ENCODE data around the gene RAB35. TPM values are rescaled to one million over a fixed set of nuclear protein-coding genes. Genes with fewer than 3 reads are reported as not detected.

Gene RAB35
- 10 to 100 TPM; 34.4 to 39.8 (median 39.3) TPM for polyA plus RNA-seq (ENCODE audit: insufficient read length in 3 of 3)

DNA sequence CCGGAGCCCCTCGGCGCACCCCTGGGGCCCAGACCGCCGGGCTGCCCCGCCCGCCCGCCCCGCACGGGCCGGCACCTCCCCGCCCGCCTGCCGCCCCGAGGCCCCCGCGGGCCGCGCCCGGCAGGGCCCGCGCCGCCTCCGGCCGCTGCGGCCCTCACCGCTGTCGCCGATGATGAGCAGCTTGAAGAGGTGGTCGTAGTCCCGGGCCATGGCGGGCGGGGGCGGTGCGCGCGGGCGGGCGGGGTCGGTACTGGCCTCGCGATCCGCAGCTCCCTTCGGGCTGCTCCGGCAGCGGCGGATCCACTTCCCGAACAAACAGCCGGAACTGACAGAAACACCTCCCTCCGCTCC lies at the start of gene RAB35:
Gene RAB35, minus strand, starts transcription at position 313 of the 351 bp plus-strand sequence. Its CDS starts 103 bp downstream, at position 210.
- DNase-seq (ENCODE audit: low read depth in 3 of 3, low spot score in 2 of 3): no peak

- no peak for DNase-seq (ENCODE audit: low read depth in 3 of 3, low spot score in 2 of 3)
These were observed 47.7 kb upstream of the RAB35 start for GRCh38 chr12:120164293-120164692.

DNA sequence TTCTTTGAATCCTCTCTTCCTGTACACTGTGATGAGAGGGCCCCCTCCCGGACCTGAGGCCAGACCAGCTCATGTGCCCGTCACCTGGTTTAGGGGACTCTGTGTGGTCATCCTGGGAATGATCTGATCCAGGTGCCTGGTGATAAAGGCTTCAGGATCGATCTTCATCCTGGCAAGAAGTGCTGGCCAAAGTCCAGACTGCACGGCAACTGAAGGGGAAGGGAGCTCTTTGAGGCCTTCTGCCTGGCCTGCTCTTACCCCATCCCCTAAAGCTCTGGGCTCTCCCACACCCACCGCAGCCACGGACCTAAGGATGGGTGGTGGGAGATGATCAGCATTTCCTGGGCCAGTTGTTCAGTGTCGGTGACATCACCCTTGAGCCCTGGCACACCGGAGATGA lies 46.2 kb upstream of the RAB35 start:
- DNase-seq (ENCODE audit: low read depth in 3 of 3, low spot score in 2 of 3): no peak

GRCh38 chr12:120161852-120162251 lies 45.3 kb upstream of the RAB35 start:
- no peak for DNase-seq (ENCODE audit: low read depth in 3 of 3, low spot score in 2 of 3)

GRCh38 chr12:120159509-120160237 lies 43.1 kb upstream of the RAB35 start:
- DNase-seq (ENCODE audit: low read depth in 3 of 3, low spot score in 2 of 3): no peak

- no peak for DNase-seq (ENCODE audit: low read depth in 3 of 3, low spot score in 2 of 3)
These were observed 41.8 kb upstream of the RAB35 start for GRCh38 chr12:120158351-120158750.

DNA sequence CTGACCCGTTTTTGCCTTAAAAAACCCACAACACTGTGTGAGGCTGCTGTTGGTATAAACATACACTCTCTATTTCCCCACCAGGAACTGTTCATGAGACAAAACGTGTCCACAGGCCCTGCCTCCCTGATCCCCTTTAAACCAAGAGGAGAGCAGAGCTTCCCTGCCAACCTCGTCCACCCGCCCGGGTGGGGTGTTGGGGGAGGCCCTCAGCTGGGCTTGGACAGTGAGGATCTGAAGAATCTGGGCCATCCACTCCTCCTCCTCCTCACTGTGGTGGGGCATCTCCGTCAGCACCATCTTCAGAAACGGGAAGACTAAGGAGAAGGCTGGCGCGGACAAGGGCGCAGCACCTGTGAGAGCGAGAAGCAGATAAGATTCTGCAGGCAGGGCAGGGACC lies 41.1 kb upstream of the RAB35 start:
- DNase-seq (ENCODE audit: low read depth in 3 of 3, low spot score in 2 of 3): no peak

DNA sequence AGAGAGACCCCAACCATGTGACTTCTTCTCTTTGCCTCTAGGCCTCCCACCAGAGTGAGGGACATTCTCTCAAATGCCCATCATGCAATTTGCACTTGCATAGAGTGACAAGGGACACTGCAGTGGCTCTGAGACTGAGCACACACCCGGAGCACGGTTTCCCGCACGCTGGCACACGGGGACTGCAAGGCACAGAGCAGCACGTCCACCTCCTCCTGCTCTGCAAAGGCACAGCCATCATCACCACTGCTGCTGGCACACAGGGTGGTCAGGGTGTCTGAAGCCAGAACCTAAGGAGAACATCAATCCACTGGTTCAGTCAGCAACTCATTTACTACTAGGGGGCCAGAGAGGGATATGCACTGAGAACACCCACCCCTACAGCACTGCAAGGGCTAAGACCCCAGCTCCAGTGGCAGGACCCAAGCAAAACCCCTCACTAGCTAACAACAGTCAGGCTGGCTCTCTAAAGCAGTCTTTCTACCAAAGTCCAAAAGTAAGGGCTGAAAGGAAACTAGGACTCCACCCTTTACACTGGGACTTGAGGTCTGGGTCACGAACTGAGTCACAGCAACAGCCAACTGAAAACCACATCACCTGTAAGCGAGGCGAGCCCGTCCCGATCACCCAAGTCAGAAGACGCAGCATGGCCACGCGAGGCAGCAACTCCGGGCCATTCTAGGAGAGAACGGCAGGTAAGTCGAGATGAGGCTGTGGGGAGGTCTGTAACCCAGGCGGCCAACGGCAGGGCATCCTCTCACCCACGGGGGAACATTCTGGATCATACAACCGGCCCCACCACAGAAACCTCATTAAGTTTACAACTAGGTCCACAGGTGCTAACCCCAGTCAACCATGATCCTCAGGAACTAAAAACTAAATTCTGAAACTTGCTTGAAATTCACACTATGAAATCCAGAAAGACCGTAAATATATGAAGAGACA lies 40.0 kb upstream of the RAB35 start:
- no peak for DNase-seq (ENCODE audit: low read depth in 3 of 3, low spot score in 2 of 3)

GRCh38 chr12:120155072-120155471 lies 38.5 kb upstream of the RAB35 start:
- no peak for DNase-seq (ENCODE audit: low read depth in 3 of 3, low spot score in 2 of 3)

DNA sequence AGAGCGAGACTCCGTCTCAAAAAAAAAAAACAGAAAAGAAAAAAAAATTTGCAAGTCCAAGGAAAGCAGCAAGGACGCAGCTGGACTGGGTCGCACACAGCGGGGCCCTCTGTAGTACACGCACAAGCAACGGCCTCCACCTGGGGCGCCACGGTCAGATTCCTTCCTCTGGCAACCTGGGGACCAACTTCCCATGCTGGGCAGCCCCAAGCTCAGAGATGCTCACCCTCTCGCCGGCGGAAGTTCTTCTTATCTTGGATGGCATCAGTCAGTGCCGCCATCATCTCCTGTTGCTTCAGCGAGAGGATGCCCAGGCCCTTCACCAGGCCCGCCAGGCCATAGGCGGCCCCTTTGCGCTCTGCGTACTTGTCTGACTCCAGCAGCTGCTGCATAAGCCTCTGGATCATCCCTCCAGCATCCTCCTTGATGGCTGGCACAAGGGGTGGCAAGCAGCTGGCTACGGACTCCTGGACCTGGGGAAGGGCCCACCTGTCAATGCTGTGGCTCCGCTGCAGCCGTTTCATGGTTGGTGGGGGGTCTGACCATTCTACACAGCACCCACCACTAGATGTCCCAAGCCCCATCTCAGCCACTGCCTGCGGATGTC lies 34.5 kb upstream of the RAB35 start:
- DNase-seq (ENCODE audit: low read depth in 3 of 3, low spot score in 2 of 3): no peak

- DNase-seq (ENCODE audit: low read depth in 3 of 3, low spot score in 2 of 3): no peak
These were observed 31.5 kb upstream of the RAB35 start for GRCh38 chr12:120148011-120148410.

- DNase-seq (ENCODE audit: low read depth in 3 of 3, low spot score in 2 of 3): no peak
These were observed 28.6 kb upstream of the RAB35 start for GRCh38 chr12:120145164-120145563.

DNA sequence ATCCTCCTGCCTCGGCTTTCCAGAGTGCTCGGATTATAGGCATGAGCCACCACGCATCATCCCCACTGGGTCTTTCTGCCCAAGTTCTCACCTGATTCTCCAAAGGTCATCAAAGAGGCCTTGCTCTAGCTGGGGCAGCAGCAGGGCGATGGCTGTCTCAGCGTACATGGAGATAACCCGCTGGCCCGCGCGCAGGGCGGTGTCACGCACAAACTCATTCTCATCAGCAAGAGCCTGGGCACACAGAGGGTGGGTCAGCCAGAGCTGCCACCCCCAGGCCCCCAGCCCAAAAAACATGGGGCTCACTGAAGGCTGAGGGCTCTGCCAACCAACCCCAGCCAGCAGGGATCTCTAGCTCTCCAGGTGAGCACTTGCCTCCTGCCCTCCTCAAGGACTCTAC lies 27.7 kb upstream of the RAB35 start:
- DNase-seq (ENCODE audit: low read depth in 3 of 3, low spot score in 2 of 3): no peak

DNA sequence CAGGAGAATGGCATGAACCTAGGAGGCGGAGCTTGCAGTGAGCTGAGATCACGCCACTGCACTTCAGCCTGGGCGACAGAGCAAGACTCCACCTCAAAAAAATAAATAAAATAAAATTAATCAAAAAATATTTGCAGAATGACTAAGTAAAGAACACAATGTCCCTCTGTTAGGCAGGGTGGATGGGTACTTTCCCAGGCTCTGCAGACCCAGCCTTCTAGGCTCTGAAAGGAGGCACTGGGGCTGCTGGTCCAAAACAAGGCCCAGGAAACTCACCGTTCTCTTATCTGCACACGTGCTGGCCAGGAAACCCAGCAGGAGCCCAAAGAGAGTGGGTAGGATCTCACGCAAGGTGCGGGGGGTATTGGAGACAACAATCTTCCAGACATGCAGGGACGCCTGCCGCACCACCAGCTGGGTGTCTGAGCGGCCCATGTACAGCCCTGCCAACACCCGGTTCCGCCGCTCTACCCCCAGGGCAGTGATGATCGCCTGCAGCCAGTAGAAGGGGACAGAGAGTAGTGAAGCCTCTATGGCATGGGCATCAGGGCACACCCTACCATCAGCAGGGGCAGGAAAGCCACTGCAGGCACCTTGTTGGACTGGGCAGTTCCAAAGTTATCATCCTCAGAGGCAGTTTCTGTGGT lies 25.8 kb upstream of the RAB35 start:
- no peak for DNase-seq (ENCODE audit: low read depth in 3 of 3, low spot score in 2 of 3)

- DNase-seq (ENCODE audit: low read depth in 3 of 3, low spot score in 2 of 3): no peak
These were observed 24.8 kb upstream of the RAB35 start for GRCh38 chr12:120141336-120141735.

DNA sequence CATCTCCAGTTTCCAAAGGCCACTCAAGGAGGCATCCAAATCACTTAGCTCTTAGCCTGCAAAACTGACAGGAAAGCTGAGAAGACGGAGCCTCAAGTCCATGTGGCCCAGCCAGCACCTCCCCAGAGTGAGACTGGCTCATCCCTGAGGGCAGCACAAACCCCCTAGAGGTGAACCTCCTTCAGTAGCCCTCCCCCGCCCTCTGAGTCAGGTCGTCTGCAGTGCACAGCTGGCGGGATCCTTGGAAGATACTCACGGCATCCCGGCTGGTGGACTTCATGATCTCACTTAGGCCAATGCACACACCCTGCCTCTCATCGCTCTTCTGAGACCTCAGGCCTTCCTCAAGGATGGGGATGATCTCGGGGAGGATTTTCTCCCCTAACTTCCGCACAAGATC lies 24.1 kb upstream of the RAB35 start:
- DNase-seq (ENCODE audit: low read depth in 3 of 3, low spot score in 2 of 3): no peak

DNA sequence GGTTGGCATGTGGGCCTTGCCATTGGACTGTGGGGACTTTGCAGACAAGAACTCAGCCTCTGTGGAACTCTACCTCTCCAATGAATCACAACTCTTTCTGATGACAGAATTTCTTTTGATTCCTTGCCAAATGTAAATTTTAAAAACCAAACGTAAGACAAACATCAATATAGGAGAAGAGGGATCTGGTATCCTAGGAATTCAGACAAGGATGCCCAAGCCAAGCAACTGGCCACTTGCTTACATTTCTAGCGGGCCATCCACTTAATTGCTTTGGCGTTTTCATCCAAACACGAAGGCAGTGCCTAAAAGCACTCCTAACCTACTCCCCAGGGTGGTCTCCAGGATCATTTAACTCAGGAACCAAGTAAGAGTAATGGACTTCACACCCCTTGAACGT lies 23.4 kb upstream of the RAB35 start:
- DNase-seq (ENCODE audit: low read depth in 3 of 3, low spot score in 2 of 3): no peak

DNA sequence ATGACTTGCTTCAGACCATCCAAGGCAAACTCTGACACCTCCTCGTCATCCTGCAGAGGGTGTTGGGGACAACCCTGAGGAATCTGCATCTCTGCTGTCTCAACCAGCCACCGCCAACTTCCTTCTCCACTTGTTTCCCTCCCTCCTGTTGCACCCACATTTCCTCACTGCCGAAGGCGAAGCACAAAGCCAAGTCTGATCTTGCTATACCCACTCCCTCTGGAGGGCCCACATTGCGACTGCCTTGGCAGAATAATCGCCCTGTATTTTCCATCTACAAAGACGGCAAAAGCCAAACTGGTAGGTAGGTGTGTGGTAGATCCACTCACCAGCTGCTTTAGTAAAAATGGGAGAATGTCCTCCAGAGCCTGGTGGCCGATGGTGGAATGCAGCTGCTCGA lies 21.8 kb upstream of the RAB35 start:
- no peak for DNase-seq (ENCODE audit: low read depth in 3 of 3, low spot score in 2 of 3)

GRCh38 chr12:120137833-120138232 lies 21.3 kb upstream of the RAB35 start:
- DNase-seq (ENCODE audit: low read depth in 3 of 3, low spot score in 2 of 3): no peak

DNA sequence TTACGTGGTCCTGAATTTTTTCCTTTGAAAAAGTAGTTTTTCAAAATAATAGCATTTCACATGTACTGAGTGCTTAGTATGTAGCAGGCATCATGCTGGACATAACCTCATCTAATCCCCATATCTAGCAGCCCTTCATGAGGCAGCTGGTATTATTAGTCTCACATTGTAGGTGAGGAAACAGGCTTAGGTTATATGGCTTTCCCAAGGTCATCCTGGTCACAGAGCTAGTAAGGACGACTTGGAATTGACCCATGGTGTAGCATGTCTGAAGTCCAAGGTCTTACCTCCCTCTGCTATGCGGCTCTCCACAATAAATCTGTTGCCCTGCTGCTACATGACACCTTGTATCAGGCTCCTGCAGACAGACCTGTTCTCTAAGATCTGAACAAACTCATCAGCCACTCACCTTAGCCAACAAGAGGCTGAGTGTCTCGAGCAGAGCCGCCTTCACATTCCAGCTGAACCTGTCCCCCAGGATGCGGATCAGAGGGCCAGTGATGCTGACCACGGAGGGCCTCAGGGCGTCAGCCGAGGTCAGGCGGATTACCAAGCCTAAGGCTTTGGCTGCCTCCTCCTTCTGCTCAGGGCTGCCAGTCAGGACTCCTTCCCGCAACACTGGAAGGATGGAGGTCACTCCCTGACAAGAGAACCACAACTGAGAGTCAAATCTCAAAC lies 19.7 kb upstream of the RAB35 start:
- no peak for DNase-seq (ENCODE audit: low read depth in 3 of 3, low spot score in 2 of 3)

All from right renal cortex interstitium (tissue), 3 donors.